SK-N-SH (cell line): ENCODE data around the gene ZNF207. TPM values are rescaled to one million over a fixed set of nuclear protein-coding genes. Genes with fewer than 3 reads are reported as not detected.

Experiments
- CTCF ChIA-PET: fragments of 300-600, 350-600 bp; formaldehyde crosslinking; extraction: SDS; loops from one replicate; lab custom pipeline; 2021; lab: Yijun Ruan, JAX
- POLR2A ChIA-PET: fragments of 350-600 bp; sonication (Branson Sonifier 250); formaldehyde crosslinking; extraction: SDS; loops from one replicate; lab custom pipeline; 2020; ENCODE audit warnings: antibody characterized with exemption, inconsistent platforms; lab: Yijun Ruan, JAX
- DNase-seq: peaks from one replicate; pipeline ENCODE4 v3.0.0; 2012
- H2AFZ ChIP-seq: fragments of 200-600 bp; sonication (generic); 2 replicates; pipeline ENCODE4 v1.8.1; 2016; ENCODE audit warnings: antibody characterized with exemption, mild to moderate bottlenecking, low read depth
- H3F3A ChIP-seq: fragments of 200-600 bp; sonication (generic); replicated peaks from 2 replicates; pipeline ENCODE3; 2016; ENCODE audit warnings: antibody characterized with exemption, mild to moderate bottlenecking; ENCODE audit not compliant: insufficient read depth
- H3K27ac ChIP-seq, 2 experiments: fragments of 200-500 bp in 1 of 2; fragments of 200-600 bp in 1 of 2; sonication (Bioruptor generic) in 1 of 2; sonication (generic), shearing (Covaris generic) in 1 of 2; 2 replicates each; pipeline versions ENCODE4 v1.5.1 to v1.6.1; 2014 to 2016; ENCODE audit warnings: low read depth in 2 of 2, inconsistent platforms in 1 of 2, low read length in 1 of 2, mild to moderate bottlenecking in 1 of 2, mixed read lengths in 1 of 2
- H3K27me3 ChIP-seq: fragments of 200-600 bp; sonication (generic), shearing (Covaris generic); 2 replicates; pipeline ENCODE4 v1.6.1; 2016; ENCODE audit warnings: mixed run types; ENCODE audit not compliant: insufficient read depth
- H3K36me3 ChIP-seq, 2 experiments: fragments of 200-500 bp in 1 of 2; fragments of 200-600 bp in 1 of 2; sonication (Bioruptor generic) in 1 of 2; sonication (generic) in 1 of 2; replicated peaks in 1 of 2; 2 replicates each; pipeline versions ENCODE3 to v1.5.1; 2014 to 2016; ENCODE audit warnings: low read length in 1 of 2, mild to moderate bottlenecking in 1 of 2; ENCODE audit not compliant: insufficient read depth in 2 of 2, control insufficient read depth in 1 of 2
- H3K4me1 ChIP-seq, 2 experiments: fragments of 200-500 bp in 1 of 2; fragments of 200-600 bp in 1 of 2; sonication (Bioruptor generic) in 1 of 2; sonication (generic), shearing (Covaris generic) in 1 of 2; 2 replicates each; pipeline versions ENCODE4 v1.5.1 to v1.6.1; 2014 to 2016; ENCODE audit warnings: low read depth in 1 of 2, low read length in 1 of 2, mixed run types in 1 of 2; ENCODE audit not compliant: insufficient read depth in 2 of 2, control insufficient read depth in 1 of 2
- H3K4me2 ChIP-seq: fragments of 200-600 bp; sonication (generic), shearing (Covaris generic); 2 replicates; pipeline ENCODE4 v1.6.1; 2017; ENCODE audit warnings: mixed run types
- H3K4me3 ChIP-seq, 2 experiments: fragments of 200-500 bp in 1 of 2; fragments of 200-600 bp in 1 of 2; sonication (Bioruptor generic) in 1 of 2; sonication (generic), shearing (Covaris generic) in 1 of 2; 2 replicates each; pipeline versions ENCODE4 v1.5.1 to v1.8.1; 2014 to 2016; ENCODE audit warnings: low read depth in 2 of 2, inconsistent platforms in 1 of 2, low read length in 1 of 2, mild to moderate bottlenecking in 1 of 2, mixed read lengths in 1 of 2, moderate library complexity in 1 of 2
- H3K79me2 ChIP-seq: fragments of 200-600 bp; sonication (generic); 2 replicates; pipeline ENCODE4 v1.8.1; 2017; ENCODE audit warnings: mild to moderate bottlenecking; ENCODE audit not compliant: insufficient read depth
- H3K9ac ChIP-seq: fragments of 200-600 bp; sonication (generic); 2 replicates; pipeline ENCODE4 v1.6.1; 2017; ENCODE audit warnings: mixed run types
- H3K9me2 ChIP-seq: fragments of 200-600 bp; sonication (generic); 2 replicates; pipeline ENCODE4 v1.6.1; 2017; ENCODE audit warnings: mixed run types
- H3K9me3 ChIP-seq: fragments of 200-600 bp; sonication (generic); 2 replicates; pipeline ENCODE4 v1.6.1; 2017; ENCODE audit warnings: mixed run types, mild to moderate bottlenecking, moderate library complexity
- H4K20me1 ChIP-seq: fragments of 200-600 bp; sonication (generic); 2 replicates; pipeline ENCODE4 v1.6.1; 2017; ENCODE audit warnings: mild to moderate bottlenecking, mixed run types; ENCODE audit not compliant: insufficient read depth
- EP300 ChIP-seq, 2 experiments: IDR thresholded peaks; 2 replicates each; pipeline versions ENCODE4 v1.4.0 to v1.6.1; 2012; ENCODE audit warnings: borderline replicate concordance in 1 of 2, low read depth in 1 of 2, low read length in 1 of 2
- FOXJ3 ChIP-seq: sonication (generic); formaldehyde crosslinking; IDR thresholded peaks from 2 replicates; pipeline ENCODE4 v1.5.1; 2020; ENCODE audit warnings: mild to moderate bottlenecking, missing genetic modification reagents
- FOXM1 ChIP-seq: IDR thresholded peaks from 2 replicates; pipeline ENCODE4 v1.4.0; 2012; ENCODE audit warnings: low read depth, mild to moderate bottlenecking
- JUND ChIP-seq: IDR thresholded peaks from 2 replicates; pipeline ENCODE4 v1.4.0; 2012
- MXI1 ChIP-seq: IDR thresholded peaks from 2 replicates; pipeline ENCODE4 v1.6.1; 2012; ENCODE audit warnings: mild to moderate bottlenecking, low read depth, low read length, improper control_type of control experiment
- POLR2AphosphoS5 ChIP-seq: IDR thresholded peaks from 2 replicates; pipeline ENCODE4 v1.6.1; 2012; ENCODE audit warnings: low read depth, low read length
- RAD21 ChIP-seq: IDR thresholded peaks from 2 replicates; pipeline ENCODE4 v1.6.1; 2012; ENCODE audit warnings: mild to moderate bottlenecking, low read length
- RCOR1 ChIP-seq: fragments of 150-350 bp; IDR thresholded peaks from 2 replicates; pipeline ENCODE4 v1.6.1; 2017; ENCODE audit warnings: antibody characterized with exemption, low read length
- RFX5 ChIP-seq: IDR thresholded peaks from 2 replicates; pipeline ENCODE4 v1.6.1; 2012; ENCODE audit warnings: mild to moderate bottlenecking, improper control_type of control experiment, low read length
- RXRA ChIP-seq: IDR thresholded peaks from 2 replicates; pipeline ENCODE4 v1.4.0; 2012; ENCODE audit warnings: low read depth, mild to moderate bottlenecking, borderline replicate concordance
- SMC3 ChIP-seq: IDR thresholded peaks from 2 replicates; pipeline ENCODE4 v1.6.1; 2012; ENCODE audit warnings: low read depth, low read length, improper control_type of control experiment
- TAF1 ChIP-seq: IDR thresholded peaks from 2 replicates; pipeline ENCODE4 v1.6.1; 2012; ENCODE audit warnings: low read depth, mild to moderate bottlenecking, low read length, moderate library complexity, borderline replicate concordance
- TEAD4 ChIP-seq: IDR thresholded peaks from 2 replicates; pipeline ENCODE4 v1.4.0; 2012; ENCODE audit warnings: mild to moderate bottlenecking, borderline replicate concordance; ENCODE audit not compliant: insufficient read depth
- USF1 ChIP-seq: IDR thresholded peaks from 2 replicates; pipeline ENCODE4 v1.4.0; 2012; ENCODE audit warnings: low read depth, borderline replicate concordance
- YY1 ChIP-seq: IDR thresholded peaks from 2 replicates; pipeline ENCODE4 v1.4.0; 2012; ENCODE audit warnings: low read depth, mild to moderate bottlenecking
- WGBS: methylation state at CpG from one replicate; pipeline ENCODE4 v1.1.6; 2017; ENCODE audit warnings: low lambda C conversion rate; 5-methylcytosine and 5-hydroxymethylcytosine counted together
- polyA plus RNA-seq, 3 experiments: library from polyadenylated mRNA; depleted of rRNA; stranded (reverse); fragments of >200 nt; gene quantifications; 2 replicates each; pipeline ENCODE4 v1.2.3, GENCODE V29; 2012
- TF ChIP-seq, protein P1 (sequence below): fragments of 150-350 bp; IDR thresholded peaks from 2 replicates; pipeline ENCODE4 v1.6.1; 2017; ENCODE audit warnings: antibody characterized with exemption, low read length, low read depth, borderline replicate concordance
- TF ChIP-seq, protein P2 (sequence below): fragments of 150-350 bp; IDR thresholded peaks from 2 replicates; pipeline ENCODE4 v1.6.1; 2016; ENCODE audit warnings: mild to moderate bottlenecking, low read depth, low read length

The ZNF207 gene
- polyA plus RNA-seq, 1 of the 3 experiments (the other 2 are of a cell fraction), result 122 TPM

GRCh38 chr17:32356378-32356743 is 6.4 kb downstream of the ZNF207 start:
- H3K4me3 ChIP-seq, result no peak overlapping the region
- no peak overlapping the region for H3K4me2 ChIP-seq

DNA sequence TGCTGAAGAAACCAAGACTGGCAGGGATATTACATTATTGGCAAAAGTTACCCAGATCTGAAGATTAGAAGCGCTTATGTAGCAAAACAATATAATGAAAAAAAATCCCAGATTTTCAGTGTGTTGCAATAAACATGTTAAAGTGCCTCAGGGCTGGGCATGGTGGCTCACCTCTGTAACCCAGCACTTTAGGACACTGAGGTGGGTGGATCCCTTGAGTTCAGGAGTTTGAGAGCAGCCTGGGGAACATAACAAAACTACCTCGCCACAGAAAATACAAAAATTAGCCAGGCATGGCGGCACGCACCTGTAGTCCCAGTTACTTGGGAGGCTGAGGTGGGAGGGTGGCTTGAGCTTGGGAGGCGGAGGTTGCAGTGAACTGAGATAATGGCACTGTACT is 6.8 kb downstream of the ZNF207 start:
- ChIA-PET POLR2A (no interaction called here), CTCF (no interaction called here)
- peaks cover 7 to 16% of the 10 kb centered on the region in 2 experiments; a peak in 3 of 4 replicates for H3K4me1 ChIP-seq
- H3F3A ChIP-seq, result peaks cover 26% of the 10 kb centered on the region
- H3K27me3 ChIP-seq, result no peaks in the 10 kb centered on the region
- no peak overlapping the region for H3K9ac ChIP-seq
- H3K4me3 ChIP-seq, result no peak overlapping the region
- H3K36me3 ChIP-seq, result peaks cover 58 to 83% of the 10 kb centered on the region in 2 experiments
- no peak for DNase-seq
- TF ChIP-seq, protein P1, sequence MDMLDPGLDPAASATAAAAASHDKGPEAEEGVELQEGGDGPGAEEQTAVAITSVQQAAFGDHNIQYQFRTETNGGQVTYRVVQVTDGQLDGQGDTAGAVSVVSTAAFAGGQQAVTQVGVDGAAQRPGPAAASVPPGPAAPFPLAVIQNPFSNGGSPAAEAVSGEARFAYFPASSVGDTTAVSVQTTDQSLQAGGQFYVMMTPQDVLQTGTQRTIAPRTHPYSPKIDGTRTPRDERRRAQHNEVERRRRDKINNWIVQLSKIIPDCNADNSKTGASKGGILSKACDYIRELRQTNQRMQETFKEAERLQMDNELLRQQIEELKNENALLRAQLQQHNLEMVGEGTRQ, result no peak
- no peak for TF ChIP-seq RCOR1
- no peak for TF ChIP-seq RAD21
- TF ChIP-seq EP300 (IDR thresholded peaks at IDR 0.05; ENCODE audit: borderline replicate concordance in 1 of 2, low read depth in 1 of 2, low read length in 1 of 2), result no peak
- no peak for TF ChIP-seq USF1
- no peak for TF ChIP-seq JUND
- H3K27ac ChIP-seq, result no peak overlapping the region
- H2AFZ ChIP-seq, result no peak overlapping the region
- peaks cover 99% of the 10 kb centered on the region for H3K79me2 ChIP-seq
- WGBS, result 95% methylated on average over 5 of the region's 5 CpGs
- peaks cover 97% of the 10 kb centered on the region for H4K20me1 ChIP-seq
- no peaks in the 10 kb centered on the region for H3K9me2 ChIP-seq
- H3K9me3 ChIP-seq, result no peaks in the 10 kb centered on the region
- H3K4me2 ChIP-seq, result no peak overlapping the region

More at GRCh38 chr17:32356378-32356743, 6.4 kb downstream of the ZNF207 start:
- Histone ChIP-seq H3K27me3 (no peaks in the 10 kb centered on the region), H3K27ac (no peak overlapping the region), H3F3A (peaks cover 29% of the 10 kb centered on the region), H3K4me1 (peaks cover 7 to 16% of the 10 kb centered on the region in 2 experiments; a peak in 3 of 4 replicates), H2AFZ (no peak overlapping the region), H3K36me3 (peaks cover 54 to 82% of the 10 kb centered on the region in 2 experiments), H4K20me1 (peaks cover 97% of the 10 kb centered on the region), H3K9me2 (no peaks in the 10 kb centered on the region), H3K9me3 (no peaks in the 10 kb centered on the region), H3K79me2 (peaks cover 99% of the 10 kb centered on the region), H3K9ac (no peak overlapping the region)
- no peak for TF ChIP-seq FOXM1
- TF ChIP-seq RXRA, result no peak
- TF ChIP-seq MXI1, result no peak
- TF ChIP-seq RFX5, result no peak
- TF ChIP-seq TAF1, result no peak
- no peak for DNase-seq
- WGBS, result 94% methylated on average over 3 of the region's 3 CpGs
- ChIA-PET CTCF (no interaction called here), POLR2A (no interaction called here)

GRCh38 chr17:32357615-32358014 is 7.7 kb downstream of the ZNF207 start:
- Histone ChIP-seq H3F3A (peaks cover 31% of the 10 kb centered on the region), H3K4me1 (peaks cover 7 to 11% of the 10 kb centered on the region in 2 experiments; a peak in 2 of 4 replicates), H3K9me2 (no peaks in the 10 kb centered on the region), H4K20me1 (peaks cover 97% of the 10 kb centered on the region), H3K79me2 (peaks cover 99% of the 10 kb centered on the region), H2AFZ (no peak overlapping the region), H3K27ac (no peak overlapping the region), H3K27me3 (no peaks in the 10 kb centered on the region), H3K36me3 (peaks cover 59 to 83% of the 10 kb centered on the region in 2 experiments), H3K4me3 (no peak overlapping the region), H3K4me2 (no peak overlapping the region), H3K9ac (no peak overlapping the region), H3K9me3 (no peaks in the 10 kb centered on the region)
- TF ChIP-seq EP300 (IDR thresholded peaks at IDR 0.05; ENCODE audit: borderline replicate concordance in 1 of 2, low read depth in 1 of 2, low read length in 1 of 2) (no peak), FOXJ3 (CRISPR knock-in tag) (no peak), YY1 (no peak), TEAD4 (no peak), SMC3 (no peak), POLR2AphosphoS5 (no peak)
- TF ChIP-seq, protein P2, sequence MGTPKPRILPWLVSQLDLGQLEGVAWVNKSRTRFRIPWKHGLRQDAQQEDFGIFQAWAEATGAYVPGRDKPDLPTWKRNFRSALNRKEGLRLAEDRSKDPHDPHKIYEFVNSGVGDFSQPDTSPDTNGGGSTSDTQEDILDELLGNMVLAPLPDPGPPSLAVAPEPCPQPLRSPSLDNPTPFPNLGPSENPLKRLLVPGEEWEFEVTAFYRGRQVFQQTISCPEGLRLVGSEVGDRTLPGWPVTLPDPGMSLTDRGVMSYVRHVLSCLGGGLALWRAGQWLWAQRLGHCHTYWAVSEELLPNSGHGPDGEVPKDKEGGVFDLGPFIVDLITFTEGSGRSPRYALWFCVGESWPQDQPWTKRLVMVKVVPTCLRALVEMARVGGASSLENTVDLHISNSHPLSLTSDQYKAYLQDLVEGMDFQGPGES, result no peak
- WGBS, result 91% methylated on average over 8 of the region's 8 CpGs
- ChIA-PET POLR2A (no interaction called here), CTCF (no interaction called here)
- DNase-seq, result no peak
